SW 1271 (cell line): ENCODE data around the gene ADAMTSL5.
"Not testable (repeated sequence)": the region's sequence is repeated elsewhere in the genome, so short reads cannot be mapped to it uniquely, and the experiment has no call there.

ENCODE experiments used
- DNase-seq, 2 experiments: peaks; one replicate each; lab custom pipeline; 2025; lab: John Stamatoyannopoulos, UW

The ADAMTSL5 gene

DNA sequence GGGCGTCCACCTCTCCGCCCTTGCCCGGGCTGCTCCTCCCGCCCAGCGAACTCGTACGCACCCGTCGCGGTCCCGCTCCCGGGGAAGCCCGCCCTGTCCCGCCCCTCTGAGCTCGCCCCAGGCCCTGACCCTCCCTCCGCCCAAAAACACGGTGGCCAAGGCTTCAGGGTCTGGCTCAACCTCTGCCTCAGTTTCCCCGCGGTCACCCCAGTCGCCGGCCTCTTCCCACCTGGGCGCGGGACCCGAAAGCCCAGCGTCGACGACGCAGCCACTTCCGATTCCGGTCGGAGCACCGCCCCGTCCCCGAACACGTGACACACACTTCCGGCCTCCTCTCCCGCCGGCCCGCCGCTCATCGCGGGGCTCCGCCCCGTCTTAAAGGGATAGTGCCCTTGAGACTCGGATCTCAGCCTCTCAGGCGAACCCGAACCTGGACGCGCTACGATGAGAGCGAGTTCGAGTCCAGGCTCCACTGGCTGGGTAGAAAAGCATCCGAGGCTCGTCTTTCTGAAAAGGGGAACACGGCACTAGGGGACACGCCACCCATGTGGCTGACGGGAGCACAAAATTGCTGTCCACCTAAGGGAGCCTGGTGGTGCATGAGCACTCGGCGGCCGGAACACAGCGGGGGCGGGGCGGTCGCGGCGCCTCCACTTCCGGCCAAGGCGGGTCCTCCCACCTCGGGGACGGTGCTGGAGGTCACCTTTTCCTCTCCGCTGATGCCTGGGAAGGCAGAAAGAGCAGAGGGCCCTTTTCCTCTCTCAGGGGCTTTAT is 33.7 kb downstream of the ADAMTSL5 start, which contains the start of gene C19orf25:
Gene C19orf25 (minus strand): TSS at position 282 of the 774 bp plus-strand sequence. CDS start 312 bp downstream, outside the sequence.
- DNase-seq, result peak; percentile 81 to 90

GRCh38 chr19:1477056-1477455 is 35.8 kb downstream of the ADAMTSL5 start:
- DNase-seq, result not testable (repeated sequence)

DNA sequence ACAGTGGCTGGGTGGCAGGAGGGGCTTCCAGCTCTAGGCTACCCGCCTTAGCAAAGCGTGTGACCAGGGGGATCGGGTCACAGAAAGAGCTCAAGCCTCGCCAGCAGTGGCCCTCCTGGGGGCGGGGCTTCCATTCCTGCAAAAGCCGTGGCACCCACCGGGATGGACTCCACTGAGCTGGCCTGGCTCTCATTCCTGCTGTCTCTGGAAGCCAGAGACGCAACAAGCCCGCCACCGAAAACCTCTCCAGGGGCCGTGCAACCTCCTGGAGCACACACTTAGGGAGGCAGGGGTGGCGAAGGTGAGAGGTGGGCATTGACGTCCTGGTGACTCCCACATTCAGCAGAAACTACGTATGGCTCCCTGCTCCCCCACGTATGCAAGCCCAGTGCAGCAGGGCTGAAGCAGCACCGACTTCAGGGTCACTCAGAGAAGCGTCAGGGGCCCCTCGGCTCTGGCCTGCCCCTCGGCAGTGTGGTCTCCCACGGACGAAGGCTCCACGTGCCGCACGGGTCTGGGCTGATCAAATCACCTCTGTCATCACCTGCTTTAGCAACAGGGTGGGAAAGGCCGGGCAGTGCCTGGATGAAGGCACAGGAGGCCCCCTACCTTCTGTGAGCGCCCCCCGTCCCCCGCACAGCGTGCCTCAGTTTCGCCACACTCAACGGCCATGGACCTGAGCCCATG is 36.9 kb downstream of the ADAMTSL5 start:
- DNase-seq, result no peak

- no peak for DNase-seq
Observed at GRCh38 chr19:1474765-1475351, 38.0 kb downstream of the ADAMTSL5 start.

GRCh38 chr19:1474011-1474764 is 38.6 kb downstream of the ADAMTSL5 start:
- DNase-seq, result no peak

- no peak for DNase-seq
Observed at GRCh38 chr19:1473085-1473851, 39.6 kb downstream of the ADAMTSL5 start.

DNA sequence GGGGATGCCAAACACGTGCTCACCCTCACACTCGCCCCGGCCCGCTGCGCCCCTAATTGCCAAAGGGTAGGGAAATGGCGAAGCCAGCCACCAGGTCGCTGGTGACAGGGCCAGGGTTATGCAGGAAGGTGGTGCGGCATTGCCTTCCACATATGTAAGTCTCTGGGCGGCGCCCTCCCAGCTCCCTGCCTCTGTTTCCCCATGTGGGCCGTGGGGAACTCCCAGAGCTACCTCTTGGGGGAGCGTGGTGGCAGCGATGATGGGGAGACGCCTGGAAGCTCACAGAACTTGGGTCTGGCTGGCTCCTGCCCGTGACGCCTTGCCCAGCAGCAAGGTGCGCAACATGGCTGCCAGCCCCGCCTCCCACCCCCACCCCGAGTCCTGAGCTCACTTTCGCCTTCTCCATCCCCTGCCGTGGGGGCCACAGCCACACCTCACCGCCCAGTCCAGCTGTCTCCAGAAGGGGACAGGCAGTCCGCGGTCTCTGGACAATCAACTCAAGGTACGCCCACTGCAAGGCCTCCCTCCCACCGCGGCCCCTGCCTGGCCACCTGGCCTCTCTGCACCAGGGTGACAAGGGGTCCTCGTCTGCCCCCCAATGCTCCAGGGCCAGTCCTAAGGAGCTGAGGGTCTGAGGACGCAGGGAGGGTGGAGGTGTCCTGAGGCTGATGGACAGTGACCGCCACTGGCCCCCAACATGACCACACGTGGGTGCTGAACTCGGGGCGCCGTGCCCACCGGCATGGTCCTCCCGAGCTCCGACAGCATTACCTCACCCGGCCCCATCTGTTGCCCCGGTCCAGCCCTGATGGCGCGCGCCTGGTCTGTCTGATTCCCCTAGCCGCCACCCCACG is 40.4 kb downstream of the ADAMTSL5 start:
- no peak for DNase-seq

DNA sequence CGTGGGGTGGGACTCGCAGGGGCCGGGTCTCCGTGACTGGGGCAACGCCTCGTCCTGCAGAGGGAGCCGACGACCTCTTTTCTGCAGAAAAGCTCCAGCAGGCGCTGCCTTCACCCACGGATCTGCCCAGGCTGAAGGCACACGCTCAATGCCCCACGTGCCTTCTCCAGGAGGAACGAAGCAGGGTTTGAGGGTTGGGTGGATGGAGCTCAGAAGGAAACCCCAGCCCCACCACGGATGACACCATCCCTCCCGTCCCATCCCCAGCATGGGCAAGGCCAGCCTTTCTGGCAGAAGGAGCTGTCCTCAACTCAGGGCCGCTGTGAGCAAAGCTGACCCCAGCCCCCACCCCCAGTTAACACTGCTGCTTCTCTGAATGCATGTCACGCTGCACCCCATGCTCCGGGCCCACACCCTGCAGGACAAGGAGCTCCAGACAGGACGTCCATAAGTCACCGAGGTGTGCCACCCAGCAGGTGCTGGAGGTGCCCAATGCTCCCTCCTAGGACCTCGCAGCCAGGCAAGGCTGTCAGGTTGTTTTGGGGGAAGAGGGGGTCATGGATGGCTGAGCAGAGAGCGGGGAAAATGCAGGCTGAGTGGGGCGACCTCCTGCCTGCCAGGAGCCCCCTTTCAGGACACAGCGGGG is 41.2 kb downstream of the ADAMTSL5 start:
- DNase-seq, result no peak

- DNase-seq, result no peak
Observed at GRCh38 chr19:1471010-1471514, 41.8 kb downstream of the ADAMTSL5 start.

DNA sequence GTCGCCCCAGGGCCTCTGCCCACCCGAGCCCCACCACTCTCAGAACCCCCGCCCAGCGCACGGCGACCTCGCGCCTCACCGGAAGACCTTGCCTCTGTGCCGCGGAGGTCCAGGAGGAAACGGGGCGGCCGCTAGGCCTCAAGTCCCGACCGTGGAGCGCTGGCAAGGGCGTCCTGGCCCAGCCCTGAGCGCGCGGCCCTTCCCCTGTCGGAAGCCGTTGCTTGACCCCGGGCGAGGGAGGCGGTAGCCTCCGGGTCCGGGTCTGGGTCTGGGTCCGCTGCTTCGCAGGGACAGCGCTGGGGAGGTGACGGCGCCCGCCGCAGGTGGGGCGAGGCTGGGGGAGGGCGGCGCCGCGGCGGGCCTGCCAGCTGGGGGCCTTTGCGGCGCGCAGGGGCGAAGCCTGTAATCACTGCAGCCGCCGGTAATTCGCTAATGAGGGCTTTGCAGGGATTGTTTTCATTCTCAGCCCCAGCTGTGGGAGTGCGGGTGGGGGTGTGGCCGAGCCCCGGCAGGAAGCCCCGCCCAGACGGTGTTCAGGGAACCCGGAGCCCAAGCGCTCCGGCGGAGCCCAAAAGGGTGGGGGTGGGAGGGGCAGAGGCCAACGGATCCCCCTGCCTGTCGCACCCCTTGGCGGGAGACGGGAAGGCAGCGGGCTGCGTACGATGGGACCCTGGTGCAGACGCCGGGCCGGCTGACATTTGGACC is 42.4 kb downstream of the ADAMTSL5 start:
- DNase-seq, result no peak

GRCh38 chr19:1470055-1470304 is 42.8 kb downstream of the ADAMTSL5 start:
- no peak for DNase-seq

- no peak for DNase-seq
Observed at GRCh38 chr19:1469255-1470054, 43.4 kb downstream of the ADAMTSL5 start.

DNA sequence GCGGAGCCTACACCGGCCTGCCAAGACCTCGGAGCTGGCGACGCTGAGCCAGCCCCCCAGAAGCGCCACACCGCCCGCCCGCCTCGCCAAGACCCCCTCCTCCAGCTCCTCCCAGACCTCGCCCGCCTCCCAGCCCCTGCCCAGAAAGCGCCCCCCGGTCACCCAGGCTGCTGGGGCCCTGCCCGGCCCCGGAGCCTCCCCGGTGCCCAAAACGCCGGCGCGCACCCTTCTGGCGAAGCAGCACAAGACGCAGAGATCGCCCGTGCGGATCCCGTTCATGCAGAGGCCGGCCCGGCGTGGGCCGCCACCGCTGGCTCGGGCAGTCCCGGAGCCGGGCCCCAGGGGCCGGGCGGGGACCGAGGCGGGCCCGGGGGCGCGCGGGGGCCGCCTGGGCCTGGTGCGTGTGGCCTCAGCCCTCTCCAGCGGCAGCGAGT is 44.0 kb downstream of the ADAMTSL5 start:
- no peak for DNase-seq

GRCh38 chr19:1468274-1468820 is 44.5 kb downstream of the ADAMTSL5 start:
- DNase-seq, result no peak

DNA sequence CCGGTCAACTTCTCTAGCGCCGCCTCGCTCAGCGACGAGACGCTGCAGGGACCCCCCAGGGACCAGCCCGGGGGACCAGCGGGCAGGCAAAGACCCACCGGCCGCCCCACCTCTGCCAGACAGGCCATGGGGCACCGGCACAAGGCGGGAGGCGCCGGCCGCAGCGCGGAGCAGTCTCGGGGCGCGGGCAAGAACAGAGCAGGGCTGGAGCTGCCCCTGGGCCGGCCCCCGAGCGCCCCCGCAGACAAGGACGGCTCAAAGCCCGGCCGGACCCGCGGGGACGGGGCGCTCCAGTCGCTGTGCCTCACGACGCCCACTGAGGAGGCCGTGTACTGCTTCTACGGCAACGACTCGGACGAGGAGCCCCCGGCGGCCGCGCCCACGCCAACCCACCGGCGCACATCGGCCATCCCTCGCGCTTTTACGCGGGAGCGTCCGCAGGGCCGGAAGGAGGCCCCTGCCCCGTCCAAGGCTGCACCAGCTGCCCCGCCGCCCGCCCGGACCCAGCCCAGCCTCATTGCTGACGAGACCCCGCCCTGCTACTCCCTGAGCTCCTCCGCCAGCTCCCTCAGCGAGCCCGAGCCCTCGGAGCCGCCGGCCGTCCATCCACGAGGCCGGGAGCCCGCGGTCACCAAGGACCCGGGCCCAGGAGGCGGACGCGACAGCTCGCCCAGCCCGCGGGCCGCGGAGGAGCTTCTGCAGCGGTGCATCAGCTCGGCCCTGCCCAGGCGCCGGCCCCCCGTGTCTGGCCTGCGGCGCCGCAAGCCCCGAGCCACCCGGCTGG is 45.1 kb downstream of the ADAMTSL5 start:
- no peak for DNase-seq

- DNase-seq, result no peak
Observed at GRCh38 chr19:1467215-1467489, 45.7 kb downstream of the ADAMTSL5 start.

DNA sequence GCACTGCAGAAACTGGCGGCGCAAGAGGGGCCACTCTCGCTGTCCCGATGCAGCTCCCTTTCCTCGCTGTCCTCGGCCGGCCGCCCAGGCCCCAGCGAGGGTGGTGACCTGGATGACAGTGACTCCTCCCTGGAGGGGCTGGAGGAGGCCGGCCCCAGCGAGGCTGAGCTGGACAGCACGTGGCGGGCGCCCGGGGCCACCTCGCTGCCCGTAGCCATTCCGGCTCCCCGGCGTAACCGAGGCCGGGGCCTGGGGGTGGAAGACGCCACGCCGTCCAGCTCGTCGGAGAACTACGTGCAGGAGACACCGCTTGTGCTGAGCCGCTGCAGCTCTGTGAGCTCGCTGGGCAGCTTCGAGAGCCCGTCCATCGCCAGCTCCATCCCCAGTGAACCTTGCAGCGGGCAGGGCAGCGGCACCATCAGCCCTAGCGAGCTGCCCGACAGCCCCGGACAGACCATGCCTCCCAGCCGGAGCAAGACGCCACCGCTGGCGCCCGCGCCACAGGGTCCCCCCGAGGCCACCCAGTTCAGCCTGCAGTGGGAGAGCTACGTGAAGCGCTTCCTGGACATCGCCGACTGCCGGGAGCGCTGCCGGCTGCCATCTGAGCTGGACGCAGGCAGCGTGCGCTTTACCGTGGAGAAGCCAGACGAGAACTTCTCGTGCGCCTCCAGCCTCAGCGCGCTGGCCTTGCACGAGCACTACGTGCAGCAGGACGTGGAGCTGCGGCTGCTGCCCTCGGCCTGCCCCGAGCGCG is 46.2 kb downstream of the ADAMTSL5 start:
- DNase-seq, result no peak
